ENCODE results near the gene FKRP. TPM values are rescaled to one million over a fixed set of nuclear protein-coding genes. Genes with fewer than 3 reads are reported as not detected.

FKRP gene
- total RNA-seq, 1 experiment from 2014 or later, result 19.4 TPM

DNA sequence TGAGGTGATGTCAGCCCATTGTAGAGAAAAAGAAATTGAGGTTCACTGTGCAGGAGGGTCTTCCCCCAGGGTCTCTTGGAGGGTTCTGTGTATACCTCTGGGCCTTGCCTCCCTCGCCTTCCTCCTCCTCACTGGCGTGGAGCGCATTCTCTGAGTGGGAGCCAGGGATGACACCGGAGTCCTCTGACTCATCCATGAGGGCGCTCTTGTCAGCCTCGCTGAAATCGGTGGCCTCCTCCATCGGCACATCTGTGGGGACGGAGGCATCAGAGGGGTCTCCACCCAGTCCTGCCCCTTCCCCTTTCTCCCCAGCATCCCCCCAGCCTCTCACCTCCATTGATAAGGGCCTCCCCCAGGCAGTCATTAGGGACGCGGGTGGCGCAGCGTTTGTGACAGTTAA, 45.2 kb upstream of the FKRP start:
- no peak for ATAC-seq
- Histone ChIP-seq H3K4me3 (replicated peaks in 1 of 2; ENCODE audit: low read depth in 1 of 2, low read length in 2 of 2) (no peak overlapping the region), H3K9ac (ENCODE audit: low read length) (no peak overlapping the region), H2AFZ (ENCODE audit: low read depth, low read length, poor library complexity, severe bottlenecking) (no peak overlapping the region), H3K36me3 (ENCODE audit: control insufficient read depth in 1 of 2, insufficient read depth in 2 of 2, low read length in 2 of 2) (peaks cover 27 to 33% of the 10 kb centered on the region in 2 experiments), H4K20me1 (ENCODE audit: insufficient read depth) (no peaks in the 10 kb centered on the region), H3K9me2 (ENCODE audit: insufficient read depth) (no peaks in the 10 kb centered on the region), H3K4me1 (ENCODE audit: control insufficient read depth in 1 of 2, insufficient read depth in 2 of 2, low read length in 2 of 2) (peaks cover 10 to 23% of the 10 kb centered on the region in 2 experiments), H3K9me3 (ENCODE audit: control insufficient read depth in 1 of 2, insufficient read depth in 1 of 2, low read depth in 1 of 2, low read length in 2 of 2) (no peaks in the 10 kb centered on the region), H3K79me2 (ENCODE audit: insufficient read depth, low read length) (peaks cover 8% of the 10 kb centered on the region; the same call in 1 of the 2 replicates), H3K4me2 (ENCODE audit: low read length) (no peak overlapping the region), H3K27ac (ENCODE audit: low read depth, low read length) (no peak overlapping the region), H3K27me3 (ENCODE audit: insufficient read depth, low read length) (no peaks in the 10 kb centered on the region)
- ChIA-PET POLR2A (no interaction called here), CTCF (no interaction called here), RAD21 (ENCODE audit: low non-redundant PET in 1 of 2, low total read pairs in 2 of 2, uncharacterized antibody in 2 of 2, unreplicated experiment in 2 of 2) (no interaction called here)
- no peak for DNase-seq (ENCODE audit: low read depth, low spot score)
- no TSS peak for BruUV-seq (replicated peaks)
- TF ChIP-seq SP1 (IDR thresholded peaks at IDR 0.05; ENCODE audit: low read depth), result no peak
- TF ChIP-seq EZH2 (IDR thresholded peaks at IDR 0.05), result no peak
- TF ChIP-seq JUND (IDR thresholded peaks at IDR 0.05), result no peak
- TF ChIP-seq EGR1 (IDR thresholded peaks at IDR 0.05; ENCODE audit: low read depth), result no peak
- intact Hi-C loops (cut with micrococcal nuclease), result no loop called here

GRCh38 chr19:46704379-46705076, 41.3 kb upstream of the FKRP start:
- ATAC-seq, result peak; percentile 88
- intact Hi-C loops (cut with micrococcal nuclease), result no loop called here

More at GRCh38 chr19:46704379-46705076, 41.3 kb upstream of the FKRP start:
- Histone ChIP-seq H2AFZ (ENCODE audit: low read depth, low read length, poor library complexity, severe bottlenecking) (no peak overlapping the region), H3K4me3 (replicated peaks in 1 of 2; ENCODE audit: low read depth in 1 of 2, low read length in 2 of 2) (no peak overlapping the region), H3K27me3 (ENCODE audit: insufficient read depth, low read length) (no peaks in the 10 kb centered on the region), H3K36me3 (ENCODE audit: control insufficient read depth in 1 of 2, insufficient read depth in 2 of 2, low read length in 2 of 2) (peaks cover 33 to 35% of the 10 kb centered on the region in 2 experiments), H3K4me2 (ENCODE audit: low read length) (no peak overlapping the region), H4K20me1 (ENCODE audit: insufficient read depth) (no peaks in the 10 kb centered on the region), H3K79me2 (ENCODE audit: insufficient read depth, low read length) (no peaks in the 10 kb centered on the region), H3K27ac (ENCODE audit: low read depth, low read length) (no peak overlapping the region), H3K4me1 (ENCODE audit: control insufficient read depth in 1 of 2, insufficient read depth in 2 of 2, low read length in 2 of 2) (no peaks in the 10 kb centered on the region), H3K9me3 (ENCODE audit: control insufficient read depth in 1 of 2, insufficient read depth in 1 of 2, low read depth in 1 of 2, low read length in 2 of 2) (no peaks in the 10 kb centered on the region), H3K9ac (ENCODE audit: low read length) (no peak overlapping the region), H3K9me2 (ENCODE audit: insufficient read depth) (no peaks in the 10 kb centered on the region)
- CTCF ChIA-PET, result interaction anchor here (3.3 kb wide), 1 partner anchor 10 kb away, joined by 17 read pairs; no protein-coding TSS in a partner anchor
- RAD21 ChIA-PET (ENCODE audit: low non-redundant PET in 1 of 2, low total read pairs in 2 of 2, uncharacterized antibody in 2 of 2, unreplicated experiment in 2 of 2), result no interaction called here
- POLR2A ChIA-PET, result no interaction called here
- TF ChIP-seq SRF (IDR thresholded peaks at IDR 0.05; ENCODE audit: low read depth), result no peak
- TF ChIP-seq RAD21 (IDR thresholded peaks at IDR 0.05; ENCODE audit: low read depth), result no peak; the same call in 1 of the 2 replicates
- TF ChIP-seq, protein P1, sequence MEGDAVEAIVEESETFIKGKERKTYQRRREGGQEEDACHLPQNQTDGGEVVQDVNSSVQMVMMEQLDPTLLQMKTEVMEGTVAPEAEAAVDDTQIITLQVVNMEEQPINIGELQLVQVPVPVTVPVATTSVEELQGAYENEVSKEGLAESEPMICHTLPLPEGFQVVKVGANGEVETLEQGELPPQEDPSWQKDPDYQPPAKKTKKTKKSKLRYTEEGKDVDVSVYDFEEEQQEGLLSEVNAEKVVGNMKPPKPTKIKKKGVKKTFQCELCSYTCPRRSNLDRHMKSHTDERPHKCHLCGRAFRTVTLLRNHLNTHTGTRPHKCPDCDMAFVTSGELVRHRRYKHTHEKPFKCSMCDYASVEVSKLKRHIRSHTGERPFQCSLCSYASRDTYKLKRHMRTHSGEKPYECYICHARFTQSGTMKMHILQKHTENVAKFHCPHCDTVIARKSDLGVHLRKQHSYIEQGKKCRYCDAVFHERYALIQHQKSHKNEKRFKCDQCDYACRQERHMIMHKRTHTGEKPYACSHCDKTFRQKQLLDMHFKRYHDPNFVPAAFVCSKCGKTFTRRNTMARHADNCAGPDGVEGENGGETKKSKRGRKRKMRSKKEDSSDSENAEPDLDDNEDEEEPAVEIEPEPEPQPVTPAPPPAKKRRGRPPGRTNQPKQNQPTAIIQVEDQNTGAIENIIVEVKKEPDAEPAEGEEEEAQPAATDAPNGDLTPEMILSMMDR (IDR thresholded peaks at IDR 0.05 in 2 of 3, conservative IDR thresholded peaks at IDR 0.05 in 1 of 3; ENCODE audit: borderline replicate concordance in 1 of 3, insufficient read depth in 1 of 3, low read depth in 2 of 3, low read length in 2 of 3), result peak; percentile 42 to 97 (median 96); a peak in 5 of 6 replicates
- TF ChIP-seq YY1 (IDR thresholded peaks at IDR 0.05; ENCODE audit: extremely low read depth, insufficient replicate concordance, low read depth, low read length), result peak; percentile 65
- TF ChIP-seq, protein P2, sequence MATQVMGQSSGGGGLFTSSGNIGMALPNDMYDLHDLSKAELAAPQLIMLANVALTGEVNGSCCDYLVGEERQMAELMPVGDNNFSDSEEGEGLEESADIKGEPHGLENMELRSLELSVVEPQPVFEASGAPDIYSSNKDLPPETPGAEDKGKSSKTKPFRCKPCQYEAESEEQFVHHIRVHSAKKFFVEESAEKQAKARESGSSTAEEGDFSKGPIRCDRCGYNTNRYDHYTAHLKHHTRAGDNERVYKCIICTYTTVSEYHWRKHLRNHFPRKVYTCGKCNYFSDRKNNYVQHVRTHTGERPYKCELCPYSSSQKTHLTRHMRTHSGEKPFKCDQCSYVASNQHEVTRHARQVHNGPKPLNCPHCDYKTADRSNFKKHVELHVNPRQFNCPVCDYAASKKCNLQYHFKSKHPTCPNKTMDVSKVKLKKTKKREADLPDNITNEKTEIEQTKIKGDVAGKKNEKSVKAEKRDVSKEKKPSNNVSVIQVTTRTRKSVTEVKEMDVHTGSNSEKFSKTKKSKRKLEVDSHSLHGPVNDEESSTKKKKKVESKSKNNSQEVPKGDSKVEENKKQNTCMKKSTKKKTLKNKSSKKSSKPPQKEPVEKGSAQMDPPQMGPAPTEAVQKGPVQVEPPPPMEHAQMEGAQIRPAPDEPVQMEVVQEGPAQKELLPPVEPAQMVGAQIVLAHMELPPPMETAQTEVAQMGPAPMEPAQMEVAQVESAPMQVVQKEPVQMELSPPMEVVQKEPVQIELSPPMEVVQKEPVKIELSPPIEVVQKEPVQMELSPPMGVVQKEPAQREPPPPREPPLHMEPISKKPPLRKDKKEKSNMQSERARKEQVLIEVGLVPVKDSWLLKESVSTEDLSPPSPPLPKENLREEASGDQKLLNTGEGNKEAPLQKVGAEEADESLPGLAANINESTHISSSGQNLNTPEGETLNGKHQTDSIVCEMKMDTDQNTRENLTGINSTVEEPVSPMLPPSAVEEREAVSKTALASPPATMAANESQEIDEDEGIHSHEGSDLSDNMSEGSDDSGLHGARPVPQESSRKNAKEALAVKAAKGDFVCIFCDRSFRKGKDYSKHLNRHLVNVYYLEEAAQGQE (IDR thresholded peaks at IDR 0.05; ENCODE audit: low read depth), result no peak
- no TSS peak for BruUV-seq (replicated peaks)
- no peak for DNase-seq (ENCODE audit: low read depth, low spot score)
